Transverse colon (tissue), 3 donors: ENCODE results near the gene ARNT2.

Source experiments
- EP300 ChIP-seq: sonication (generic); formaldehyde crosslinking; IDR thresholded peaks from one replicate; pipeline ENCODE4 v1.6.1; 2017; ENCODE audit warnings: antibody characterized with exemption, low read depth
- POLR2A ChIP-seq: fragments of 450-650 bp; IDR thresholded peaks from one replicate; pipeline ENCODE4 v1.6.1; 2016; ENCODE audit warnings: antibody characterized with exemption, mild to moderate bottlenecking, moderate library complexity
- TF ChIP-seq, protein P1 (sequence below), 5 experiments: fragments of 200-600 bp in 3 of 5; fragments of 450-650 bp in 2 of 5; sonication (generic) in 3 of 5; IDR thresholded peaks; 1 replicate in 2 of 5; 2 replicates in 3 of 5; pipeline ENCODE4 v1.5.1; 2016 to 2017; ENCODE audit warnings: antibody characterized with exemption in 5 of 5, inconsistent platforms in 3 of 5, mild to moderate bottlenecking in 2 of 5, moderate library complexity in 1 of 5

DNA sequence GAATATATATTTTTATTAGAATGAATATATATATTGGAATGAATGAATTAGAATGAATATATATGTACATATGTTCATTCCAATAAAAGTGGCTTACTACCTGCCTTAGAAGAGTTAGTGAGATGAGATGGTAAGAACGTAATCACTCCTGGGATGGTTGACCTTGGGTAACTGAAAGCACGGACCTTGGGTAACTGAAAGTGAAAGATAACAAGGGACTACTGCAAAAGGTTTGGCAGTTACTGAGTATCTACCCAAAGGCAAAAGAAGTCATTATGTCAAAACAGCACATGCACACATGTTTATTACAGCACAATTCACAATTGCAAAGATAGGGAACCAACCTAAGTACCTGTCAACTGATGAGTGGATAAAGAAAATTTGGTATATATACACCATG, 16.5 kb downstream of the ARNT2 start:
- TF ChIP-seq, protein P1, sequence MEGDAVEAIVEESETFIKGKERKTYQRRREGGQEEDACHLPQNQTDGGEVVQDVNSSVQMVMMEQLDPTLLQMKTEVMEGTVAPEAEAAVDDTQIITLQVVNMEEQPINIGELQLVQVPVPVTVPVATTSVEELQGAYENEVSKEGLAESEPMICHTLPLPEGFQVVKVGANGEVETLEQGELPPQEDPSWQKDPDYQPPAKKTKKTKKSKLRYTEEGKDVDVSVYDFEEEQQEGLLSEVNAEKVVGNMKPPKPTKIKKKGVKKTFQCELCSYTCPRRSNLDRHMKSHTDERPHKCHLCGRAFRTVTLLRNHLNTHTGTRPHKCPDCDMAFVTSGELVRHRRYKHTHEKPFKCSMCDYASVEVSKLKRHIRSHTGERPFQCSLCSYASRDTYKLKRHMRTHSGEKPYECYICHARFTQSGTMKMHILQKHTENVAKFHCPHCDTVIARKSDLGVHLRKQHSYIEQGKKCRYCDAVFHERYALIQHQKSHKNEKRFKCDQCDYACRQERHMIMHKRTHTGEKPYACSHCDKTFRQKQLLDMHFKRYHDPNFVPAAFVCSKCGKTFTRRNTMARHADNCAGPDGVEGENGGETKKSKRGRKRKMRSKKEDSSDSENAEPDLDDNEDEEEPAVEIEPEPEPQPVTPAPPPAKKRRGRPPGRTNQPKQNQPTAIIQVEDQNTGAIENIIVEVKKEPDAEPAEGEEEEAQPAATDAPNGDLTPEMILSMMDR (IDR thresholded peaks at IDR 0.05) = no peak
- TF ChIP-seq POLR2A = no peak
- no peak for TF ChIP-seq EP300
